Measurements from ENCODE around the gene SLC7A7. TPM values are rescaled to one million over a fixed set of nuclear protein-coding genes. Genes with fewer than 3 reads are reported as not detected.

Gene SLC7A7
- total and polyA plus RNA-seq, 10 of the 15 experiments (the other 5 are each of a cell fraction or from before 2014, with no cell fraction given), result 27.8 to 79.2 (median 50.8) TPM

DNA sequence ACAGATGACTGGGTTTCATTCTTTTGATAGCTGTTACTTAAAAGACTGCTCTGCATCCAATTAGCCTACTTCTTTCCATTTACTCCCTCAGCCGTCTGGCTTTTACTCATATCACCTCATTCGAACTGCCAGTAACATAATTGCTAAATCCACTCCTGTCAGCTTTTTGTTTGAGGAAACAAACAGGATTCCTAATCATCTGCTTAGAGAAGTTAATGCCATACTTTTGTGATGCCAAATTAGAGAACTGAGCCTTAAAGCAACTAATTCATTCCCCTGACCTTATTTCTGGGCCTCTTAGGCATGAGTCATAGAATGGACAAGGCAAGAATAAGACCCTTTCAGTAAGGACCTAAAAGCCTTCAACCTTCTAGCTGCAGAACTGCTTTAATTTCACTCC, 45.9 kb downstream of the SLC7A7 start:
- peaks cover 33% of the 10 kb centered on the region for H3K79me2 ChIP-seq (ENCODE audit: control insufficient read depth, insufficient read depth, low read length)
- H3K27ac ChIP-seq (ENCODE audit: control insufficient read depth, insufficient read depth), result no peak overlapping the region
- no peaks in the 10 kb centered on the region; the same call in 1 of the 2 replicates for H3K4me1 ChIP-seq (ENCODE audit: control insufficient read depth, insufficient read depth, low read length)
- RAD21 ChIA-PET (ENCODE audit: unreplicated experiment), result interaction anchor here (1.1 kb wide), 1 partner anchor 21 kb away, joined by 3 read pairs; no protein-coding TSS in a partner anchor
- H2AFZ ChIP-seq (ENCODE audit: control insufficient read depth, low read depth, low read length), result no peak overlapping the region
- BruUV-seq (replicated peaks), result no TSS peak
- FAIRE-seq, result no peak
- POLR2A ChIA-PET, result no interaction called here
- TF ChIP-seq SMARCA5 (IDR thresholded peaks at IDR 0.05), result no peak
- no peak for TF ChIP-seq NR2C1 (IDR thresholded peaks at IDR 0.05)
- no peak for TF ChIP-seq ZNF274 (IDR thresholded peaks at IDR 0.05; ENCODE audit: insufficient read depth, insufficient read length)
- TF ChIP-seq RELB (IDR thresholded peaks at IDR 0.05; ENCODE audit: low read depth), result no peak
- TF ChIP-seq, protein P1, sequence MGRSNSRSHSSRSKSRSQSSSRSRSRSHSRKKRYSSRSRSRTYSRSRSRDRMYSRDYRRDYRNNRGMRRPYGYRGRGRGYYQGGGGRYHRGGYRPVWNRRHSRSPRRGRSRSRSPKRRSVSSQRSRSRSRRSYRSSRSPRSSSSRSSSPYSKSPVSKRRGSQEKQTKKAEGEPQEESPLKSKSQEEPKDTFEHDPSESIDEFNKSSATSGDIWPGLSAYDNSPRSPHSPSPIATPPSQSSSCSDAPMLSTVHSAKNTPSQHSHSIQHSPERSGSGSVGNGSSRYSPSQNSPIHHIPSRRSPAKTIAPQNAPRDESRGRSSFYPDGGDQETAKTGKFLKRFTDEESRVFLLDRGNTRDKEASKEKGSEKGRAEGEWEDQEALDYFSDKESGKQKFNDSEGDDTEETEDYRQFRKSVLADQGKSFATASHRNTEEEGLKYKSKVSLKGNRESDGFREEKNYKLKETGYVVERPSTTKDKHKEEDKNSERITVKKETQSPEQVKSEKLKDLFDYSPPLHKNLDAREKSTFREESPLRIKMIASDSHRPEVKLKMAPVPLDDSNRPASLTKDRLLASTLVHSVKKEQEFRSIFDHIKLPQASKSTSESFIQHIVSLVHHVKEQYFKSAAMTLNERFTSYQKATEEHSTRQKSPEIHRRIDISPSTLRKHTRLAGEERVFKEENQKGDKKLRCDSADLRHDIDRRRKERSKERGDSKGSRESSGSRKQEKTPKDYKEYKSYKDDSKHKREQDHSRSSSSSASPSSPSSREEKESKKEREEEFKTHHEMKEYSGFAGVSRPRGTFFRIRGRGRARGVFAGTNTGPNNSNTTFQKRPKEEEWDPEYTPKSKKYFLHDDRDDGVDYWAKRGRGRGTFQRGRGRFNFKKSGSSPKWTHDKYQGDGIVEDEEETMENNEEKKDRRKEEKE (IDR thresholded peaks at IDR 0.05), result no peak
- no peak for TF ChIP-seq POLR2A (IDR thresholded peaks at IDR 0.05; ENCODE audit: low read depth, low read length)
- TF ChIP-seq WRNIP1 (IDR thresholded peaks at IDR 0.05; ENCODE audit: borderline replicate concordance, low read depth, low read length), result no peak
- TF ChIP-seq RB1 (IDR thresholded peaks at IDR 0.05; ENCODE audit: borderline replicate concordance), result no peak
- TF ChIP-seq RCOR1 (conservative IDR thresholded peaks at IDR 0.05; ENCODE audit: low read depth, low read length), result no peak
- no peak for TF ChIP-seq SMAD1 (IDR thresholded peaks at IDR 0.05; ENCODE audit: low read depth, partially characterized antibody)
- no peak for TF ChIP-seq ZNF217 (IDR thresholded peaks at IDR 0.05)
- TF ChIP-seq MTA2 (IDR thresholded peaks at IDR 0.05; ENCODE audit: low read depth), result no peak
- no peak for TF ChIP-seq RBBP5 (conservative IDR thresholded peaks at IDR 0.05)
- TF ChIP-seq TARDBP (IDR thresholded peaks at IDR 0.05; ENCODE audit: borderline replicate concordance), result no peak
- TF ChIP-seq CBX5 (IDR thresholded peaks at IDR 0.05; ENCODE audit: low read depth), result no peak
- TF ChIP-seq CBX3 (IDR thresholded peaks at IDR 0.05; ENCODE audit: borderline replicate concordance, low read depth), result no peak
- H3K4me2 ChIP-seq (ENCODE audit: control insufficient read depth, insufficient read depth), result peak overlapping the region; percentile 13; the same call in 1 of the 2 replicates
- SMC1A ChIA-PET (ENCODE audit: uncharacterized antibody, unreplicated experiment), result interaction anchor here (1.7 to 5.4 kb wide), 3 partner anchors 20 to 112 kb away, joined by 3 to 51 read pairs (median 13); no protein-coding TSS in a partner anchor
- H3K9ac ChIP-seq (ENCODE audit: control insufficient read depth, insufficient read depth, low read length), result no peak overlapping the region
- intact Hi-C loops (cut with micrococcal nuclease; ENCODE audit: unreplicated experiment) (loop anchor here (5.0 kb wide), 1 partner anchor 182 kb away; the partner anchor contains the start of gene DAD1), in situ Hi-C loops (cut with MboI) (no loop called here)
- ATAC-seq, result no peak
- CTCF ChIA-PET, result interaction anchor here (0.7 to 4.0 kb wide), 3 partner anchors 8 to 110 kb away, joined by 5 to 20 read pairs (median 5); no protein-coding TSS in a partner anchor
- WGBS (ENCODE audit: insufficient coverage, insufficient replicate concordance, low lambda C conversion rate, missing lambda C conversion rate), result 91% methylated on average over 2 of the region's 2 CpGs
- no peaks in the 10 kb centered on the region for H3K9me3 ChIP-seq (replicated peaks; ENCODE audit: control insufficient read depth, insufficient read depth, low read length)
- no peak for DNase-seq (ENCODE audit: low read depth, low spot score)
- H3K36me3 ChIP-seq (ENCODE audit: control insufficient read depth in 2 of 2, insufficient read depth in 2 of 2, low read length in 1 of 2), result peaks cover 35 to 47% of the 10 kb centered on the region in 2 experiments
- H3K4me3 ChIP-seq, result no peak overlapping the region
- no peaks in the 10 kb centered on the region for H4K20me1 ChIP-seq (ENCODE audit: control insufficient read depth, insufficient read depth)
- H3K27me3 ChIP-seq (replicated peaks in 1 of 2; ENCODE audit: control insufficient read depth in 2 of 2, insufficient read depth in 2 of 2, low read length in 1 of 2), result no peaks in the 10 kb centered on the region

Data from GM12878 (cell line).